ENCODE data around the gene PEX1.
"Not testable (repeated sequence)": the region's sequence is repeated elsewhere in the genome, so short reads cannot be mapped to it uniquely, and the experiment has no call there.

PEX1 gene

GRCh38 chr7:92487804-92488203, 40.5 kb downstream of the PEX1 start:
- in situ Hi-C loops (cut with MboI; ENCODE audit: low pct_unique_long_range_greater_than_20kb, low sequenced_read_pairs, unreplicated experiment), result no loop called here
- no peak for TF ChIP-seq CTCF (IDR thresholded peaks at IDR 0.05; ENCODE audit: extremely low read depth, insufficient read depth, missing control alignments)
- no peak for DNase-seq (ENCODE audit: low spot score)

- in situ Hi-C loops (cut with MboI; ENCODE audit: low pct_unique_long_range_greater_than_20kb, low sequenced_read_pairs, unreplicated experiment), result no loop called here
- no peak for DNase-seq (ENCODE audit: low spot score)
- no peak for TF ChIP-seq CTCF (IDR thresholded peaks at IDR 0.05; ENCODE audit: extremely low read depth, insufficient read depth, missing control alignments)
Measured at GRCh38 chr7:92485974-92486373, 42.3 kb downstream of the PEX1 start.

GRCh38 chr7:92485267-92485892, 42.9 kb downstream of the PEX1 start:
- in situ Hi-C loops (cut with MboI; ENCODE audit: low pct_unique_long_range_greater_than_20kb, low sequenced_read_pairs, unreplicated experiment), result no loop called here
- TF ChIP-seq CTCF (IDR thresholded peaks at IDR 0.05; ENCODE audit: extremely low read depth, insufficient read depth, missing control alignments), result no peak
- DNase-seq (ENCODE audit: low spot score), result no peak

- DNase-seq (ENCODE audit: low spot score); in situ Hi-C loops (cut with MboI; ENCODE audit: low pct_unique_long_range_greater_than_20kb, low sequenced_read_pairs, unreplicated experiment): not testable (repeated sequence)
Measured at GRCh38 chr7:92484226-92484625, 44.1 kb downstream of the PEX1 start.

GRCh38 chr7:92483624-92484023, 44.7 kb downstream of the PEX1 start:
- in situ Hi-C loops (cut with MboI; ENCODE audit: low pct_unique_long_range_greater_than_20kb, low sequenced_read_pairs, unreplicated experiment); DNase-seq (ENCODE audit: low spot score): not testable (repeated sequence)

- in situ Hi-C loops (cut with MboI; ENCODE audit: low pct_unique_long_range_greater_than_20kb, low sequenced_read_pairs, unreplicated experiment); DNase-seq (ENCODE audit: low spot score): not testable (repeated sequence)
Measured at GRCh38 chr7:92479146-92479545, 49.2 kb downstream of the PEX1 start.

GRCh38 chr7:92478711-92479110, 49.6 kb downstream of the PEX1 start:
- no peak for DNase-seq (ENCODE audit: low spot score)
- TF ChIP-seq CTCF (IDR thresholded peaks at IDR 0.05; ENCODE audit: extremely low read depth, insufficient read depth, missing control alignments), result no peak
- in situ Hi-C loops (cut with MboI; ENCODE audit: low pct_unique_long_range_greater_than_20kb, low sequenced_read_pairs, unreplicated experiment), result no loop called here

GRCh38 chr7:92478095-92478494, 50.2 kb downstream of the PEX1 start:
- no peak for DNase-seq (ENCODE audit: low spot score)
- in situ Hi-C loops (cut with MboI; ENCODE audit: low pct_unique_long_range_greater_than_20kb, low sequenced_read_pairs, unreplicated experiment), result no loop called here
- no peak for TF ChIP-seq CTCF (IDR thresholded peaks at IDR 0.05; ENCODE audit: extremely low read depth, insufficient read depth, missing control alignments)

- in situ Hi-C loops (cut with MboI; ENCODE audit: low pct_unique_long_range_greater_than_20kb, low sequenced_read_pairs, unreplicated experiment); DNase-seq (ENCODE audit: low spot score): not testable (repeated sequence)
Measured at GRCh38 chr7:92477681-92478080, 50.6 kb downstream of the PEX1 start, which contains the start of gene ERVW-1. Gene ERVW-1 (minus strand): TSS chr7:92477946. CDS start chr7:92470381, 7,565 bp downstream.

- in situ Hi-C loops (cut with MboI; ENCODE audit: low pct_unique_long_range_greater_than_20kb, low sequenced_read_pairs, unreplicated experiment); DNase-seq (ENCODE audit: low spot score): not testable (repeated sequence)
Measured at GRCh38 chr7:92475851-92476590, 52.3 kb downstream of the PEX1 start.

- in situ Hi-C loops (cut with MboI; ENCODE audit: low pct_unique_long_range_greater_than_20kb, low sequenced_read_pairs, unreplicated experiment), result not testable (repeated sequence)
Measured at GRCh38 chr7:92475261-92475770, 53.0 kb downstream of the PEX1 start.

GRCh38 chr7:92473989-92474388, 54.3 kb downstream of the PEX1 start:
- in situ Hi-C loops (cut with MboI; ENCODE audit: low pct_unique_long_range_greater_than_20kb, low sequenced_read_pairs, unreplicated experiment); DNase-seq (ENCODE audit: low spot score): not testable (repeated sequence)

More at GRCh38 chr7:92475261-92475770, 53.0 kb downstream of the PEX1 start:
- not testable (repeated sequence) for DNase-seq (ENCODE audit: low spot score)

Measured in GM13977 (cell line).